HG03460 (cell line): ENCODE measurements around the gene MCC.

Experiments
- ATAC-seq: cut with Tn5 transposase; IDR thresholded peaks from one replicate; pipeline ENCODE4 v1.9.1; 2021; ENCODE audit not compliant: unreplicated experiment

The MCC gene

GRCh38 chr5:113329981-113330380 lies 158.3 kb downstream of the MCC start:
- no peak for ATAC-seq

GRCh38 chr5:113325054-113325453 lies 163.2 kb downstream of the MCC start:
- ATAC-seq = no peak

- no peak for ATAC-seq
Observed at GRCh38 chr5:113321276-113321675, 167.0 kb downstream of the MCC start.

- ATAC-seq = no peak
Observed at GRCh38 chr5:113320273-113320780, 167.9 kb downstream of the MCC start.

- no peak for ATAC-seq
Observed at GRCh38 chr5:113319256-113320053, 168.8 kb downstream of the MCC start.

GRCh38 chr5:113317636-113318035 lies 170.6 kb downstream of the MCC start:
- no peak for ATAC-seq

- ATAC-seq = no peak
Observed at GRCh38 chr5:113311301-113311700, 177.0 kb downstream of the MCC start.

- ATAC-seq = no peak
Observed at GRCh38 chr5:113302120-113302519, 186.1 kb downstream of the MCC start.

- no peak for ATAC-seq
Observed at GRCh38 chr5:113299591-113299990, 188.7 kb downstream of the MCC start.

- no peak for ATAC-seq
Observed at GRCh38 chr5:113296676-113297075, 191.6 kb downstream of the MCC start.

- ATAC-seq = no peak
Observed at GRCh38 chr5:113295111-113295539, 193.1 kb downstream of the MCC start.

GRCh38 chr5:113294311-113295110 lies 193.7 kb downstream of the MCC start:
- peak; percentile 94 for ATAC-seq

GRCh38 chr5:113293975-113294310 lies 194.3 kb downstream of the MCC start:
- ATAC-seq = peak; percentile 27

GRCh38 chr5:113293068-113293974 lies 194.9 kb downstream of the MCC start:
- ATAC-seq = no peak

- ATAC-seq = no peak
Observed at GRCh38 chr5:113292462-113292861, 195.8 kb downstream of the MCC start.

GRCh38 chr5:113283558-113283957 lies 204.7 kb downstream of the MCC start:
- ATAC-seq = no peak

GRCh38 chr5:113282472-113282871 lies 205.8 kb downstream of the MCC start:
- no peak for ATAC-seq

- ATAC-seq = no peak
Observed at GRCh38 chr5:113281194-113281593, 207.1 kb downstream of the MCC start.

- no peak for ATAC-seq
Observed at GRCh38 chr5:113280541-113280940, 207.7 kb downstream of the MCC start.

GRCh38 chr5:113278976-113279375 lies 209.3 kb downstream of the MCC start:
- ATAC-seq = no peak

- no peak for ATAC-seq
Observed at GRCh38 chr5:113276493-113276892, 211.8 kb downstream of the MCC start.
